Measurements from ENCODE around the gene SLC35E3. TPM values are rescaled to one million over a fixed set of nuclear protein-coding genes. Genes with fewer than 3 reads are reported as not detected.
A peak's percentile ranks its signal among the peaks of the same experiment; 100 is the strongest.

The SLC35E3 gene
- total RNA-seq, 1 donor, result 5.7 TPM

DNA sequence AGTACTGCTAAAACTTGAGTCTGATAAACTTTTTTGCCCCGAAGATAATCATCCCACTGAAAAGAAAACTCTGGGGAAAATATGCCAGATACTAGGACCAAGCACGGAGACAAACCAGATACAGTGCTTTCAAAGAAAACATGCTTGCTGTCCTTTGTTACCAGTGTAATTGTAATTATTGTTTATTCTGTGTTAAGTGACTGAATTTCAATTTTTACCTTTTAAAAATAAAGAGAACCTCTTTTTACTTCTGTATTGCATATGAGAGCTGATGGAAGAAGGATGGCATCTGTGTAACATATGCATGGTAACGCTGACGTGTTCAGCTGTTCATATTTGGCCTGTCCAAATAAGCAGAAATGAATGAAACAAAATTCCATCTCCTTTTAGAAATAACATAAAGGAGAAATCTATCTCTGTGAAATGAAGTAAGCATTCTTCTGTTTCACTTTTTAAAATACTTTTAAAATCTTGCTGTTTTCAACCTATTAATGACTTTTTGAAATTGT, 22.5 kb downstream of the SLC35E3 start:
- DNase-seq (ENCODE audit: low read depth in 2 of 3, low spot score in 2 of 3), result no peak

DNA sequence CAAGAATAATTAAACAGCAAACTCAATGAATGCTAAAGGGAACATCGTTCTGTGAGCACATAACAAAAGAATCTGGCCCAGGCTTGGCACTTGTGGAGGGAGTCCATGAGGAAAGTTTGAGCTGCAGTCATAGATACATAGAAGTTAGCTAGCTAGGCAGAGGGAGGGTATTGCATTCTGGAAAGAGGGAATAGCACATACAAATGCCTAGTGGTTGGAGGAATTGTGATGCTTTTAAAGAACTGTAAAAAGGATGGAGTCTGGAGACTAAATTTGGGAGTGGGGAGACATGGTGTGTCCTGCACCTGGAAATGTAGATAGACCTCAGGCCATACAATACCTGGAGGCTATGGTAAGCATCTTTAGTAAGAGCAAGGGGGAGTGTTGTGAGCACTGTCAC, 24.0 kb downstream of the SLC35E3 start:
- DNase-seq (ENCODE audit: low read depth in 2 of 3, low spot score in 2 of 3), result no peak

DNA sequence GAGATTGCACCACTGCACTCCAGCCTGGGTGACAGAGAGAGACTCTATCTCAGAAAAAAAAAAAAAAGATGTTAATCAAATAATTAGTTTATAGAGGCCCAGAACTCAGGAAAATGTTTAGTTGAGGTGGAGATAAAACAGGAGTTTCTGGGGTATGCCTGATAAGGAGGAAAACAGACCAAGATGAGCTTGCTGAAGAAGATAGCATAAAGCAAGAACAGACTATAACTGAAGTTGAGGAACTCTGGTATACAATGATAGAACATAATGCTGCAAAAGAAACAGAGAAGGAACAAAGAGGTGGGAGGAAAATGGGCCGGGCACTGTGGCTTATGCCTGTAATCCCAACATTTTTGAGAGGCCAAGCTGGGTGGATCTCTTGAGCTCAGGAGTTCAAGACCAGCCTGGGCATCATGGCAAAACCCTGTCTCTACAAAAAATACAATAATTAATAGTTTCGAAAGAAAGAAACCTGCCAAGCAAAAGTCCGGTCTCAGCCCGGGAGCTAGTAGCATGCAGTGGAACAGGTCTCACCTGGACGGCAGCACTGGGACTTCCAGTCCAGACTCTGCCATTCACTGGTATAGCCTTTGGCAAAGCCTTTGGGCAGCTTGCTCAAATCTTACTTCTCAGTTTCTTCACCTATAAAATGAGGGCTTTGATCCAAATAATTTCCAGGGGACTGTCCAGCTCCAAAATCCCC, 25.4 kb downstream of the SLC35E3 start:
- DNase-seq (ENCODE audit: low read depth in 2 of 3, low spot score in 2 of 3), result no peak

DNA sequence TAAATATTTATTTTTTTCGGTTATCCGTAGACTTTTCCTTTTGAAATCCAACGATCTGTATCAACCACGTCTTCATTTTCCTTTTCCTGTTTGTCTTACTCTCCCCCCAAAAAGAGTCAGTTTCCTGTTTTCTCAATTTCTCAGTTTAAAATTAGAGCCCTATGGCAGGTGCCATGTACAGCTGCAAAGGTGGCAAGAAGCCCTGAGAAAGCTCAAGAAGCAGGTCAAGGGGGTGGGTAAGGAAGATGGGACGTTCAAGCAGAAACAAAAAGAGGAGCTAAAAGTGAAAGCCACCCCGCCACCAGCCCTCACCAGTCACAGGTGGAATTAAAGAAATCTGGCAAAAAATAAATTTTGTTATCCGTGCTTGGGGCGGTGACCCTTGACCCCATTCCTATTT, 26.7 kb downstream of the SLC35E3 start:
- no peak for DNase-seq (ENCODE audit: low read depth in 2 of 3, low spot score in 2 of 3)

- no peak for DNase-seq (ENCODE audit: low read depth in 2 of 3, low spot score in 2 of 3)
Observed at GRCh38 chr12:68773582-68773981, 27.6 kb downstream of the SLC35E3 start.

DNA sequence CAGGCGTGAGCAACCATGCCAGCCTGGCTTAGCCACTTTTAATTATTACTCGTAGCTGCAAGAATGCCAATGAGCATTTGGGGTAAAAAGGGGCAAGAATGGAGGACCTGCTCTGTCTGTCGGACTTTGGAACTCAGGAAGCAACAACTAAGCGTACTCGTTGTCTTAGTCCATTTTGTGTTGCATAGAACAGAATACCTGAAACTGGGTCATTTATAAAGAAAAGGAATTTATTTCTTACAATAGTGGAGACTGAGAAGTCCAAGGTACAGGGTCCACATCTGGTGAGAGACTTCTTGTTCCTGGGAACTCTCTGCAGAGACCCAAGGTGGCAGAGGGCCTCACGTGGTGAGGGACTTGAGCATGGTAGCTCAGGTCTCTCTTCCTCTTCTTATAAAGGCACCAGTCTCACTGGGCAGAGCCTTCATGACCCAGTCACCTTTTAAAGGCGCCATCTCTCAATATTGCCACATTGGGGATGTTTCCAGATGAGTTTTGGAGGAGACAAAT, 29.2 kb downstream of the SLC35E3 start:
- no peak for DNase-seq (ENCODE audit: low read depth in 2 of 3, low spot score in 2 of 3)

- no peak for DNase-seq (ENCODE audit: low read depth in 2 of 3, low spot score in 2 of 3)
Observed at GRCh38 chr12:68776976-68777610, 31.1 kb downstream of the SLC35E3 start.

DNA sequence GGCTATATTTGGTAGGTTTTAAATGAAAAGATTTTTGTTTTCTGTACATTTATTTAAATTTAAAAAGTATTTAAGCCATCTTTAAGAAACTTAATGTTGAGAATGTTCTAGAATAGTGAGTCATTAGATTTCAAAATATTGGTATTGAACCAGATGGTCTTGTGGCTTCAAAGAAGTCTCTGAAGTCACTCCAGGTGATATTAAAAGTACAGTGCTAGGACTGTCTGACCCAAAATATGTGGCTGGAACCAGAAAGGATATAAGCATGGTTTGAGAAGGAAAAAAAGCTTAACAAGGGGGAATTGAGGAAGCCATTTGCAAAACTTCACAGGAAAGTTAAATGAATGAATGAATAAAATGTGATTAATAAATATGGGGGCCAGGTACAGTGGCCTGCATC, 33.3 kb downstream of the SLC35E3 start:
- DNase-seq (ENCODE audit: low read depth in 2 of 3, low spot score in 2 of 3), result no peak

DNA sequence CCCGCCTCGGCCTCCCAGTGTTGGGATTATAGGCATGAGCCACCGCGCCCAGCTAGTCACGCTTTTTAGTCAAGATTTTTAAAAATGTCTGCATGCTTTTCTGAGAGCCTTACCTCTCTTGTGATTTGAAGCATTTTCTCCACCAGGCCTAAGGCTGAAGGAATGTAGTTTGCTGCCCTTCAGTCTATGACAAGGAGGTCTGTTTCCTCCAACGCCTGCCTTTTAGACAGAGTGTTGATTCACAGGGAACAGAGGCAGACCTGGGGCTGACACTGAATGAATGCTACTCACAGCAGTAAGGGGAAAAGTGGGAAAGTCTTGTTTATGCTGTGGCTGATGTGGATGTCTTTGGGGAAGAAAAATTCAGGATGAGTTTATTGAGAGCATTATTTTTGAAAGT, 34.8 kb downstream of the SLC35E3 start:
- no peak for DNase-seq (ENCODE audit: low read depth in 2 of 3, low spot score in 2 of 3)

- no peak for DNase-seq (ENCODE audit: low read depth in 2 of 3, low spot score in 2 of 3)
Observed at GRCh38 chr12:68781728-68782127, 35.8 kb downstream of the SLC35E3 start.

DNA sequence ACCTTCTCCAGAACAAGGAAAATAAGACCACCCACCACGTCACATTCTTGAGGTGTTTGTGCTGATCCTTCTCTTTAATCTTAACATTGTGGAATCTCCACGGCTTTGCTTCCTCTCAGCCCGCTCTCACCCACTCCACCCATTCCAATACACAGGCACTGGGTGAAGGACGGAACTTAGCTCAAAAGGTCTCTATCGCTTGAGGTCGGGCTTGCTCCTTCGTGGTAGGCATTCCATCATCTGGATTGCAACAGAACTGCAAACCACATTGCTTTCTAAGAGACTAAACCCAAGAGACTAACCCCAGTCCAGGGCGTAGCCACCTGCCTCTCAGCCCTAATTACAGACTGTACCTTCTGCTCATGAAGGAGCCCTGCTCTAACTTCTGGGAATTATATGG, 38.0 kb downstream of the SLC35E3 start:
- DNase-seq (ENCODE audit: low read depth in 2 of 3, low spot score in 2 of 3), result no peak

- no peak for DNase-seq (ENCODE audit: low read depth in 2 of 3, low spot score in 2 of 3)
Observed at GRCh38 chr12:68785358-68785757, 39.4 kb downstream of the SLC35E3 start.

DNA sequence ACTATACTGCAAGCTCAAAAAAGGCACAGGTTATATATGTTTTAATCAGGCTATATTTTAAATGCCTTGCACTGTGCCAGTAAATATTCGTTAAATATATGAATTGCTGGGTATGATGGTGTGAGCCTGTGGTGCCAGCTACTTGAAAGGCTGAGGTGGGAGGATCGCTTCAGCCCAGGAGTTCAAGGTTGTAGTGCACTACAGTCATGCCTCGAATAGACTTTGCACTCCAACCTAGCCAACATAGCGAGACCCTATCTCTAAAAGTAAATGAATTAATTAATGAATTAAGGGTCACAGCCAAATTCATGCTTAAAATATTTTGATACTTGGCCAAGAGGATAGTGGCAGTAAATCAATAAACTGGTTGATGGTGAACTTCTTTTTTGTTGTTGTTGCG, 39.8 kb downstream of the SLC35E3 start:
- no peak for DNase-seq (ENCODE audit: low read depth in 2 of 3, low spot score in 2 of 3)

DNA sequence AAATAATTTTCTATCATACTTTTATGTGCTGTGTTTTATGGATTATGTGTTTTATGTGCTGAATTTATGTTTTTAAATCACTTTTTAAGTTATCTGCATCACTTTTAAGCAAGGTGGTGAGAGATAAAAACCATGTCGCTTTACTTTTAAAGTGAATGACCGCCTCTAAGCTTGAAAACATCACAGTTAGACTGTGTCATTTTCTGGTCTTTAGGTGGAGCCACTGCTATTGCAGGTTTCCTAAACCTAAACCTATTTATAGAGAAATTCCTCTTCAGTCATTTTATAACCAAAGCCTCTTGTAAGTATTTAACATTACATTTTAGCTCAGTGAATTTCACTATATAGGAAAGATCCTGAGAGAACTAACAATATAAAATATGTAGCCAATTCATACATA, 41.0 kb downstream of the SLC35E3 start:
- no peak for DNase-seq (ENCODE audit: low read depth in 2 of 3, low spot score in 2 of 3)

GRCh38 chr12:68788554-68789143, 42.7 kb downstream of the SLC35E3 start:
- no peak for DNase-seq (ENCODE audit: low read depth in 2 of 3, low spot score in 2 of 3)

DNA sequence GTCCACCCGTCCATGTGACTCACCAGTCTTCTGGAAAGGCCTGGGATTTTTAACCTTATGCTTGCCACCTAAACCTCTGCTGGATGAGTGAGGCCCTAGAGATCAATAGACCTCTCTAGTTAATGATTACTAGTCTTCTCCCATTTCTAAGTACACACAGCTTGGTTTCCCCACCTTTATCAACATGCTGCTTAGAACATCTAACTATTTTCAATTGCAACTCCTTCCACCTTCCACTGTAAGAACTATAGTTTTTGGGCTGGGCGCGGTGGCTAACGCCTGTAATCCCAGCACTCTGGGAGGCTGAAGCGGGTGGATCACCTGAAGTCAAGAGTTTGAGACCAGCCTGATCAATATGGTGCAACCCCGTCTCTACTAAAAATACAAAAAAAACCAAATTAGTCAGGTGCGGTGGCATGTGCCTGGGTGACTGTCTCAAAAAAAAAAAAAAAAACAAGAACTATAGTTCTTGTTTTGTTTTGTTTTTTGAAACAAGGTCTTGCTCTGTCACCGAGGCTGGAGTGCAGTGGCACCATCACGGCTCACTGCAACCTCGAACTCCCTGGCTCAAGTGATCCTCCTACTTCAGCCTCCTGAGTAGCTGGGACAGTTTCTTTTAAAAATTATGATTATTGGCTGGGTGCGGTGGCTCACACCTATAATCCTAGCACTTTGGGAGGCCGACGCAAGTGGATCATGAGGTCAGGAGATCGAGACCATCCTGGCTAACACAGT, 43.3 kb downstream of the SLC35E3 start:
- no peak for DNase-seq (ENCODE audit: low read depth in 2 of 3, low spot score in 2 of 3)

- no peak for DNase-seq (ENCODE audit: low read depth in 2 of 3, low spot score in 2 of 3)
Observed at GRCh38 chr12:68790081-68790951, 44.3 kb downstream of the SLC35E3 start.

GRCh38 chr12:68790952-68791234, 44.9 kb downstream of the SLC35E3 start:
- no peak for DNase-seq (ENCODE audit: low read depth in 2 of 3, low spot score in 2 of 3)

- DNase-seq (ENCODE audit: low read depth in 2 of 3, low spot score in 2 of 3), result no peak
Observed at GRCh38 chr12:68791897-68792481, 46.0 kb downstream of the SLC35E3 start.

- peak; percentile 16 to 63 (median 41) for DNase-seq (ENCODE audit: low read depth in 2 of 3, low spot score in 2 of 3)
Observed at GRCh38 chr12:68792952-68793351, 47.0 kb downstream of the SLC35E3 start.
